Raji (cell line): Measurements from ENCODE around the gene ATG16L1.
A peak's percentile ranks its signal among the peaks of the same experiment; 100 is the strongest.

Source experiments
- POLR2A ChIP-seq: IDR thresholded peaks from 2 replicates; pipeline ENCODE4 v1.6.1; 2011; ENCODE audit warnings: low read depth, low read length, control low read depth; ENCODE audit not compliant: insufficient read depth

The ATG16L1 gene

DNA sequence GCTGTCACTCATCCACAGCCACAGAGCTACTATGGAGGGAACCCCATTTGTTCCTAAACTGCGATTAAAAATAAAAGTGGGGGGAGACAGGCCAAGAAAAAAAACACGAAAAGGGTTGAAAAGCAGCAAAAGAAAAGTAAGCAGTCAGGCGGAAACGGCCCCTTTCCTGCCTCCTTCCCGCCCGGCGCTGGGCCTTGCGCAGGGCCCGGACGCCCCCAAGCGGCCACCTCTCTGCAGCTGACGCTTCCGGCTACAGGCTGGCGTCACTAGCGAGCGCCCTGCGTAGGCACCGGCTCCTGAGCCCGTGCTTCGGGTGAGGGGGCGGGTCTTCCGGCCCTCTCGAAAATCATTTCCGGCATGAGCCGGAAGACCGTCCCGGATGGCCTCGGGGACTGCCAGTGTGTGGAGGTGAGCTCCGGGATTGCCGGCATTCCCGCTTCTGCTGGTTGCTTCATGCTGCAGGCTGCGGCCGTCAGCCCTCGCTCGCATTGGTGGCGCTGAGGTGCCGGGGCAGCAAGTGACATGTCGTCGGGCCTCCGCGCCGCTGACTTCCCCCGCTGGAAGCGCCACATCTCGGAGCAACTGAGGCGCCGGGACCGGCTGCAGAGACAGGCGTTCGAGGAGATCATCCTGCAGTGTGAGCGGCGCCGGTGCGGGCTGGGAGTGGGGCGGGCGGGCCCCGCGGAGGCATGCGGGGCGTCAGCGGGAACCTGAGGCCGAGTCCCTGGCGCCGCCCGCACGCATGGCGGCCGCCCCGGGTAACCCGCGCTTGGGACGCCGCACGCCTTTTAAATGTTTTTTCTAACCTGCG is at the start of gene ATG16L1:
Gene ATG16L1, plus strand, starts transcription at position 368 of the 811 bp plus-strand sequence. Its CDS starts 155 bp downstream, at position 523.
- peak; percentile 95 for TF ChIP-seq POLR2A

DNA sequence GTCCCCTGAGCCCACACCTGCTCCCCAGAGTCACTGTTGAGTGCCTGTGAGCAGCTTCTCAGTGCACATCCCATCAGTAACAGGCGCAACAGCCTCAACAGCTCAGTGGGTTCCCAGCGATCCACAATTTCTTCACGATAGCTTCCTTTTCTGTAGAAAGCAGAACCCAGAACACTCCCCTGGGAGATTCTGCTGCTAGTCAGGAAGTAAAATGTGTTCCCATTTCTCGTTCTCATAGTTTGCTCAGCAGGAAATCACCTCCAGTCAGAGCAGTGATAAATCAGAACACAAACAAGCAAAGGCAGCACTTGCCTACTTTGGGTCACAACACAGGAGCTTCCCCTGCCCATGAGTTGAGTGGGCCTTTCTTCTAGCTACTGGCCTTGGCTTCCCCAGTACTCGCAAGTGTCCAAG is 48.9 kb upstream of the ATG16L1 start:
- TF ChIP-seq POLR2A: no peak

DNA sequence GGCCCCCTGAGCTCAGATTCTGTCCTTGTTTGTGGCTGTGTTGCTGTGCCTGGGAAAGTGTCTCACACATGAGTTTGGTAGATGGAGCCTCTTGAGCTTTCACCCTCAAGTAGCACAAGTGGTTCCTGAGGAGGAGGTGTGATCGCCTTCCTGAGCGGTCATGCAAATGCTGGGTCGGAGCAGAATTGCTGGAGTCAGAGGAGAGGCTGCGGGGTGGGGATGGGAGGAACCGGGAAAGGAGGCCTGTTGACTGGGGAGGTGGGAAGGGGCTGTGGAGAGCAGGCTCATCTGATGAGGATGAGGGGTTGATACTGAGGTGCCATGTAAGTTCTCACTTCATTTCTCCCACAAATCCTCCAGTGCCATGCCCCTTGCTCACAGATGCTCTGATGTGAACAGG is 48.4 kb upstream of the ATG16L1 start:
- TF ChIP-seq POLR2A: no peak

DNA sequence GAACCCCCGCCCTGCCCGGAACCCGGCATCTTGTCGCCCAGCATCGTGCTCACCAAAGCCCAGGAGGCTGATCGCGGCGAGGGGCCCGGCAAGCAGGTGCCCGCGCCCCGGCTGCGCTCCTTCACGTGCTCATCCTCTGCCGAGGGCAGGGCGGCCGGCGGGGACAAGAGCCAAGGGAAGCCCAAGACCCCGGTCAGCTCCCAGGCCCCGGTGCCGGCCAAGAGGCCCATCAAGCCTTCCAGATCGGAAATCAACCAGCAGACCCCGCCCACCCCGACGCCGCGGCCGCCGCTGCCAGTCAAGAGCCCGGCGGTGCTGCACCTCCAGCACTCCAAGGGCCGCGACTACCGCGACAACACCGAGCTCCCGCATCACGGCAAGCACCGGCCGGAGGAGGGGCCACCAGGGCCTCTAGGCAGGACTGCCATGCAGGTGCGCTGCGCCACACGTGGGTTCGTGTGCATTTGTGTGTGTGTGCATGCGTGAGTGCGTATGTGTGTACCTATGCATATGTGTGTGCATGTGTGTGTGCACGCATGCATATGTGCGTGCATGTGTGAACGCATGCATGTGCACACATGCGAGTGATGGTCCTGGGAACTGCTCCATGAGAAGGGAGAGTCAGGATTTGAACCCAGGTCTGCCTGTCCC is 47.1 kb upstream of the ATG16L1 start:
- no peak for TF ChIP-seq POLR2A

DNA sequence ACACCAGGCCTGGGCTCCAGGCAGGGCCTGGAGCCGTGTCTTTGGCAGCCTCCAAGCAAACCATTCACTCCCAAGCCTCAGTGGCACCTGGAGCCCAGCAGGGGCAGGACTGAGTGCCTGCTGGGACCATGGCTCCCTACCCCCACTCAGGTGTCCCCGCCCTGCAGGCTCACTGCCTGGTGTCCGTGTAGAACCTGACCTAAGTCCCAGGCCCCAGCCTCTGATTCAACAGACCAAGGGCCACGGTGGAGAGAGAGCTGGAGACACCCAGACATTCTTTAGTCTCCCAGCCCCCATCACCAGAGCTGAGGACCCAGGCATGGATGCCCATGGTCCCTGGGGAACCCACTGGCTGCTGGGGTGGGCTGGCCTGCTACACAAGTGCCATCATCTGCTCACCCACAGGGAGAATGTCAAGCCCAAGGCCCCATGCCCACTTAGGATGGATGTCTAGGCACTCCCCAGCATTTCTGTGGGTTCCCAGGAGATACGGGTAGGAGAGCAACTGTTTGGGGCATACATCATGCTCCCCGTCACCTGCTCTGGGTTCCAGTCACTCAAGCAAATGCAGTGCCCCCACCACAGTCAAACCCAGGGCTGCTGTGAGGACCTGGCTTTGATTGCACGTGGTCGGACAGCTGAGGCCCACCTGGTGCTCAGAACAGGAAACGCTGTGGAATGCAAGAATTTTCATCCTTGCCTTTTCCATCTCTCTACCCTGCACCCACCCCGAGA is 42.9 kb upstream of the ATG16L1 start:
- TF ChIP-seq POLR2A: no peak

DNA sequence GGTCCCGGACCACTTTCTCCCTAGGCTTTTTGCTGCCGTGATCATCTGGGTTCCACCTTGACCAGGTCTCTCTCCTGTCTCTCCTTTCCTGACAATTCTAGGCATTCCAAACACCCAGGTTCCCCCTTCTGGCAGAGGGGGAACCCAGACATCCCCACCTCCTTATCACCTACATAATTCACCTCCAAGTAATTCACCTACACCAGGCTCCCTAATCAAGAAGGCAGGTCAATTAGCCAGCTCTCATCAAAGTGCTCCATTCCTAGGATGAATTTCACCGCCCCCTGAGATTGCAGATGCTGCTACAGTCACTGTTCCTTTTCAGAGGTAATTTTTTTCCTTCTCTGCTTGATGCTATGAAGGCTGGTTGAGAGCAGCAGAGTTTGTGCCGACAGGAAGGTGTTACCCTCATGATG is 42.3 kb upstream of the ATG16L1 start:
- no peak for TF ChIP-seq POLR2A

DNA sequence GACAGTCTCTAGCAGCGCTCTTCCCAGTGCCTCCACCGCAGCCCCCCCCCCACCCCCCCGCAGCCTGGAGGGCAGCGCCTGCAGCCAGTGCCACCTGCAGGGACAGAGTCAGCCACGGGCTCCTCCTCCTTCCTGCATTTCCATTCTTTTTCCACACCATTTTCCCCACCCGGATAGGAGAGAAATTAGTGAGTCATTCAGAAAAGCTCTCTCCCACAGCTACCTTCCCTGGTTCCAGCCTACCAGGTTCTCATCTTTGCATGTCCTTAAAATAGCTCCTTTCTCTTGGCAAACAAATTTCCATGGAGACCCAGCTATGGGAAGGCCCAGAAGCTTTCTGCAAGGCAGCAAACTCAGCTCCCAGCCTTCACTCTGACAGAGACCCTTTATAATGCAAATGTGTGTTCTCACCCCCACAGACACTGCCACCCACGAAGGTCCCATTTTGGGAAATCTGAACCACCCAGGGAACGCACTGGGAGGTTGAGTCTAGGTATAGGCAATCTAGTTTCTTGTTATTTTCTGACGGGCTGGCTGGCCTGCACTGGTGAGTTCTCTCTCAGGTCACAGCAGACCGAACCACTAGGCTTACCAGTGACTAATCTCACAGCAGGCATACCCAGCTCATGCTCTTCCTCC is 41.8 kb upstream of the ATG16L1 start:
- no peak for TF ChIP-seq POLR2A

DNA sequence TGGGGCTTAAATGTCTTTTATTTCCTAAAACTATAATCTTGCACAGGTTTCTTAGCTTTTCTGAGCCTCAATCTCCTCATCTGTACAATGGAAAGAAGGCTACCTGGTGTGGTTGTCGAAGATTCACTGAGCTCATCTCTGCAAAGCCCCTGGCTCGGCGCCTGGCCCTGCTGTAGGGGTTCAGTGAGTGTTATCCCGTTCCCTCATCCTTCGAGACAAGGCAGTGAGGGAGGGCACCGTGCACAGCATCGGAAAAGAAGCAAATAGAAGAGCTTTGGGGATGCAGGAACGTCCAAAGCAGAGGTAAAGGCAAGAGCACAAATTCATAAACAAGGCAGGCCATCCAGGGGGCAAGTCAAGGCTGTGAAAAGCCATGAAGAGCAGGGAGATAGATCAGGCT is 41.2 kb upstream of the ATG16L1 start:
- TF ChIP-seq POLR2A: no peak

DNA sequence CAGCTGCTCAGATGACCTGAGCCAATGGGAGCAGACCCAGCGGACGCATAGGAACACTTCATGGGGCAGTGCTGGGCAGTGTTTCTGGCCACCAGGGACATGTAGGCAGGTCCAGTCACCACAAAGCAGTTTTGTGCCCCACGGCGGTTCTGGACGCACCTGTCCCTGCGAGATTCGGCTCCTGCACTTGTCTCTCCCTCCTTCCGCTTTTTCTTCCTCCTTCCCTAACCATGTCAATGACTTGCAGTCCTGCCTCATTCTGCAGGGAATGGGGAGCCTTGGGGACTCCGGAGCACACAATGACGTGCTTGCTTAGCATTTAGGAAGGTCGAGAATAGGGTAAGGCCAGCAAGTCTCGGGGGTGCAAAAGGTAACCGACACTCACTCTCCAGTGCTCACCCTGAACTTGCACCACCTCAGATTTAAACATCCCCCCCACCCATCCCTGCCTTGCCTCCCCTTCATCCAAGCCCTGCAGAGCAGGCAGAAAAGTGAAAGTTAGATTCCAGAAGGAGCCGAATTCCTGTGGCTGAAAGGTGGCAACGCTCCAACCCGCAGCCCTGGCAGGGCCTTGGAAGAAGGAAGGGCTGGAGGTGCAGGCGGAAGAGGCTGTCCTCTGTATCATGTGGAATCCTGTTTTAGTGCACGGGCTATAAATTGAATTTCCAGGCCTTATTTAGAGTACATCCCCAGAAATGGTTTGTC is 40.5 kb upstream of the ATG16L1 start:
- no peak for TF ChIP-seq POLR2A

DNA sequence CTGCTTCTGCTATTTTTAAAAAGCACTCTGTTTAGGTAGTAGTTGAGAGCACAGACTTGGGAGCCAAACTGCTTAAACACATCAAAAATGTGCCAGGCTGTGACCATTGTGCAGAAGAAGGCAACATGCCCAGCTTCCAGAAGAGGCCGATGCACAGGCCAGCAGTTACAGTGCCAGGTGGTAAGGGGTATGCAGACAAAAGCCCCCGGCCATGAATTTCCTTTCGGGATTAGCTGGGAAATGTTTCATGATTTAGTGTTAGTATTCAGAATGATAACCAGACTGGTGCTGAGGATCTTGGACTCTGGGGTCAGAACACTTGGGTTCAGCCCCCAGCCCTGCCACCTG is 40.0 kb upstream of the ATG16L1 start:
- no peak for TF ChIP-seq POLR2A

DNA sequence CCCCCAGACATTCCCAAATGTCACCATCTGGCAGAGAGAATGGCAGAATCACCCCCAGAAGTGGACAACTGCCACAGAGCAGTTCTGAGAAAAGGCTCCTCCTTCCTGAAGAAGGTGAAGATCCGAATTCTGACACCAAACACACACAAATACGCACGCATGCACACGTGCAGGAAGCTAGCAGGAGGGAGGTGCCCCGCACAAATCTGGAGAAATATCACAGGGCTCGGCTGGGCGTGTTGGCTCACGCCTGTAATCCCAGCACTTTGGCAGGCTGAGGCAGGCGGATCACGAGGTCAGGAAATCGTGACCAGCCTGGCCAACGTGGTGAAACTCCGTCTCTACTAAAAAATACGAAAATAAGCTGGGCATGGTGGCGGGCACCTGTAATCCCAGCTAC is 38.5 kb upstream of the ATG16L1 start:
- no peak for TF ChIP-seq POLR2A

DNA sequence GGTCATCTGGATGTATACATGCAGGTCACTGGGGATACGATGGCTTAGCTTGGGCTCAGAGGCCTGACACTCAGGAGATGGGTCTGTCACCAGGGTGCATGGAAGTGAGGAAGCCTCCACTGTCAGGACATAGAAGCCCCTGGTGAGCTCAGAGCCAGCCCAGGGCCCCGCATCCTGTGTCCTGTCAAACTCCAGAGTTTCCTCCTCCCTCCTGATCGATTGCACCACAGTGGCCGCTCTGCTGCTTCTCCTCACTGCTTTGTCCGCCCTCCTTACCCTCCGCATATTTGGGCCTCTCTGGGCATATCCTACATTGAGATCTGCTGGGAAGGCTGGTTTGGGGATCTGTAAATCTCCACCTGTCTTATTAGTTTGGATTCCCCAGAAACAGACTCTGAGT is 37.5 kb upstream of the ATG16L1 start:
- no peak for TF ChIP-seq POLR2A

DNA sequence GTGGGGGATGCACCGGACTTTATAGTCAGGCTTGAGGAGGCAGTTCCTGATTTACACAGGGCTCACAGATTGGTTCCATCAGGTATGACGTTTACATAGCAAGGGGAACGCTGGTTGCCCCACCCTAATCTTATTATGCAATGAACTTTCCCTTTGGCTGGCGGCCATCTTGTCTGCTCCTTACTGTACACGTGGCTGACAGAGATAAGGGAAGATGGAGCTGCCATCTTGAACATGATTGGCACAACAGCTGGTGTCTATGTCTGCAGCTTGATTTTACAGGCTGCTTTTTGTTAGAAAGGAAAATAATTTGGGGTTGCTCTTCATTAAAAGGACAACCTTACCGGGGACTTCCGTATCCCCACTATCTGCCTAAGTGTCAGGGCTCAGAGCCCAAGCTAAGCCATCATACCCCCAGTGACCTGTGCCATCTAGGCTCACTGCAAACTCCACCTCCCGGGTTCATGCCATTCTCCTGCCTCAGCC is 33.5 kb upstream of the ATG16L1 start:
- no peak for TF ChIP-seq POLR2A

DNA sequence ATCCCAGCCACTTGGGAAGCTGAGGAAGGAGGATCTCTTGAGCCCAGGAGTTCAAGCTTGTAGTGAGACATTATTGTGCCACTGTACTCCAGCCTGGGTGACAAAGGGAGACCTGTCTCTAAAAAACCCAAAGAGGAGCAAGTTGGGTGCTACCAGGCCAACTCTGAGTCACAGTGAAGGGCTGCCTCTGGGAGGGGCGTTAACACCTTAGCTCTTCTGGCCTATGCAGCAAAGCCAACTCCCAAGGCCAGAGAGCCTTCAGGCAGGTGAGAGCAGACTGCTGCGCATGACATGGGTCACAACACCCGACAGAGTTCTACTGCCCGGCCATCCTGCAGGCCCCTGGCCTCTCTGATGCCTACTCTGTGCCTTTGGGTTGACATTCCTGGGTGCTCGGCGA is 32.6 kb upstream of the ATG16L1 start:
- TF ChIP-seq POLR2A: no peak

DNA sequence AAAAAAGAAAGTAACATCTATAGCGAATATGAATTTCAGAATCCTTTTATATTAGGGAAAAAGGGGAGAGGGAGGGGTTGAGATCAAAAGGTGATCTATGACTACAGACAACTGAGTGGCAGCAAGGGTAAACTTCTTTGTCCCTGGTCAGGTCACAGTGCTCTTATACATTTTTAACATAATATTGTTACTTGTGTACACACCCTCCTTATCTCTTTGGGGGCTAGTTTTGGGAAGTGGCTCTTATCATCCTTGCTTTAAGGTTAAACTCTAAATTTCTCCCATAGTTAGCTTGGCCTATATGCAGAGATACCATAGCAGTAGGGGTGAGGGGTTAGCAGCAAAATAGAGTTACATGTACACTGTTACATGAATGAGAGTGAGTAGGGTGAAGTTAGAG is 31.6 kb upstream of the ATG16L1 start:
- TF ChIP-seq POLR2A: no peak

DNA sequence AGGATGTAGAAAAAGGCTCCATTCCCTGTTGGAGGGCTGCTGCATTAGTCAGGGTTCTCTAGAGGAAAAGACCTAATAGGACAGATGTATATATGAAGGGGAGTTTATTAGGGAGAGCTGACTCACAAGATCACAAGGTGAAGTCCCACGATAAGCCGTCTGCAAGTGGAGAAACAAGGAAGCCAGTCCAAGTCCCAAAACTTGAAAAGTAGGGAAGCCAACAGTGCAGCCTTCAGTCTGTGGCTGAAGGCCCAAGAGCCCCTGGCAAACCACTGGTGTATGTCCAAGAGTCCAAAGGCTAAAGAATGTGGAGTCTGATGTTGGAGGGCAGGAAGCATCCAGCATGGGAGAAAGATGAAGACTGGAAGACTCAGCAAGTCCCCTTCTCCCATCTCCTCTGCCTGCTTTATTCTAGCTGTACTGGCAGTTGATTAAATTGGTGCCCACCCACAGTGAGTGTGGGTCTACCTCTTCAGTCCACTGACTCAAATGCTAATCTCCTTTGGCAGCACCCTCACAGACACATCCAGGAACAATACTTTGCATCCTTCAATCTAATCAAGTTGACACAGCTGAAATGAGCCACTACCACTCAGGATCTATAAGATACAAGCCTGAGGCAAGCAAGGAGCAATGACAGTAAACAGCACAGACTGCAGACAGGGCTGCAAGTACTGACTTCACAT is 30.0 kb upstream of the ATG16L1 start:
- no peak for TF ChIP-seq POLR2A
